Glomerular visceral epithelial cell (primary cell): Measurements from ENCODE around the gene INAVA.

Experiments
- DNase-seq: peaks from one replicate; pipeline ENCODE4 v3.0.0-alpha.2; 2016; ENCODE audit errors: extremely low spot score

Gene INAVA

GRCh38 chr1:200875416-200875815 is 19.3 kb upstream of the INAVA start:
- DNase-seq: no peak

DNA sequence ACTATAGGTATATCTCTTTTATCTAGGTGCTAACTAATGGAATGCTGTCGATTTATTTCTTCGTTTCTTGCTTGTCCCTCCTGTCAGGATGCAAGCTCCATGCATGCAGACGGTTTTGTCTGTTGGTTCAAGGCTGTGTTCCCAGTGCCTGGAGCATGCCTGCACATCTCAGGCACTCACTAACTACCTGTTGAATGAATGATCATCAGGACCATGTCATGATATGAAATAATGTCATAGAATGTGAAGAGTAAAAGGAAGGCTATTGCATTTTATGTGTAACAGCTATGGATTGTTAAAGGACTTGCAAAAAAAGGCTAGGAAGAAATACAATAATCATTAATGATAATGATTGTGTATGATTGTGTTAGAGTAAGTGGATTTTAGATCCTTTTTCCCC is 17.7 kb upstream of the INAVA start:
- DNase-seq: no peak

GRCh38 chr1:200877839-200878551 is 16.7 kb upstream of the INAVA start:
- no peak for DNase-seq

- no peak for DNase-seq
Measured at GRCh38 chr1:200880212-200880611, 14.5 kb upstream of the INAVA start.

DNA sequence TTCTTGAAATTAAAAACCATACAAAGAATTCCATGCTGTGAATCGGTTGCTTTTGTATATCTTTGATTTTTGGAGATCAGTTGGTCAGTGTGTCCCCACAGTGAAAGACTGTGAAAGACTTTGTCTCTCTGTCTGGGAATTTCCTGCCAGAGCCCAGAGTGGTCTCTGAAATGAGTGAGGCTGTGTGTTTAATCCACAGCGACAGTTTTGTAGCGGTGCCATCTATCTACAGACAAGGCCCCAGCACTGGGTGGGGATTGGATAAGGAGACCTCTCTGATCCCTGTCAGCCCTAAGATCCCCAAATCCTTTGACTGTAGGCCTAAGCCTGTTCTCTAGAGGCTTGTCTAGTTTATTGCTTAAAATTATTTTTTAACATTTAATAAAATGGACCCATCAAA is 11.6 kb upstream of the INAVA start:
- no peak for DNase-seq

GRCh38 chr1:200885623-200886402 is 8.9 kb upstream of the INAVA start:
- DNase-seq: no peak

DNA sequence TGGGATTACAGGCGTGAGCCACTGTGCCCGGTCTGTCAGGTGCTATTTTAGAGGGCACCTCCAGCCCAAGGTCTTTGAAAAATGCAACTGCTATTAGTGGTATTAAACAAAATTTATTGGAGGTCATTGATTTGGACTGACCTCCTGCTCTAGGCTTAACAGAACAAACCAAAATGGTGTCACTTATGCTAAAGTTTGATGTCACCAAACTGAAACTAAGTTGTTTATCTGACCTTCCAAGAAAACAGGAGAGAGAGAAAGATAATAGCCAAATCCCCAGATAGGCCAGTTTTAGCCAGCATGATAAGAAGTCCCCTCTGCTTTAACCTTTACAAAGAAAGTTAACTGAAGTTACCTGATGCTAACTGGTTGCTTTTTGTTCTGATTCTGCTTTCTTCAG is 8.1 kb upstream of the INAVA start:
- no peak for DNase-seq

GRCh38 chr1:200887036-200887435 is 7.7 kb upstream of the INAVA start:
- DNase-seq: no peak

- DNase-seq: no peak
Measured at GRCh38 chr1:200887772-200888348, 6.8 kb upstream of the INAVA start.

DNA sequence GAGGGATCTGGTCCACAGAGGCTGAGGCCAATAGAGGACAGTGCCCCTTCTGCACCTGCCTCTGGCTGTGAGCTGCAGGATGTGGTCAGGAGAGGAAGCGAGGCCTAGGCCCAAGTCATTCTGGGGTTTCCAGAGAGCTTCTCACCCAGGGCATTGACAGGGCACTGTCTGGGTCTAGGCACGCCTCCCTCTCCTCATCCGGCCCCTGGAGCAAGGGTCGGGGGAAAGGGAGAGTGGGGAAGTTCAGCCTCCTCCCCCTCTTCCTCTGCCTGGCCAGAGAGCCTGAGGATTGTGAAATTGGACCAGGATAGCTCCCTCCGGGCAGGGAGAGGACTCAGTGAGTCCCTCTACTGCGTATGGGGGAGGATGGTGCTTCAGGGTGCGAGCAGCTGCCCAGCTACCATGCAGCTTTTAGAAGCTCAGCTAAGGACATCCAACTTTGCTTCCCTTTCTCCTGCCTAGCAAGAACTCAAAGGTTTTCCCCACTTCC is 6.3 kb upstream of the INAVA start:
- DNase-seq: peak; percentile 92

- DNase-seq: no peak
Measured at GRCh38 chr1:200889571-200889970, 5.1 kb upstream of the INAVA start.

GRCh38 chr1:200890027-200890426 is 4.7 kb upstream of the INAVA start:
- no peak for DNase-seq

GRCh38 chr1:200890818-200891773 is 3.6 kb upstream of the INAVA start:
- peak; percentile 75 for DNase-seq

DNA sequence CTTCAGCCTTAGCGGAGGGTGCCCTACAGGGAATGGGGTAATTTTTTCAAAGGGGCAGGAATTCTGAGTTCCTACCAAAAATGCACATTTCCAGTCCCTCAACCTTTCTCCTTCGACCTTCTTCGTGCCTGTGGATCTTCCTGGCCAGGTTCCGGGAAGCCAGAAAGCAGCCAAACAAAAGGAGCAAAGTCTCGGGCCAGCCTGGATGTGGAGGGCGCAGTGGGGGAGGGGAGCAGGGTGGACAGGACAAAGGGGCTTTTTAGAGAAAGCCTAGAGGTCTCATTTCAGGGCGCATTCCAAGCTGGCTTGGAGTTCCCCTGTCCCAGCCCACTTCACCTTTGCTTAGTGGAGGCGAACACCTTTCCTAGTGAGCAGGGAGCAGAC is 2.9 kb upstream of the INAVA start:
- DNase-seq: peak; percentile 40

DNA sequence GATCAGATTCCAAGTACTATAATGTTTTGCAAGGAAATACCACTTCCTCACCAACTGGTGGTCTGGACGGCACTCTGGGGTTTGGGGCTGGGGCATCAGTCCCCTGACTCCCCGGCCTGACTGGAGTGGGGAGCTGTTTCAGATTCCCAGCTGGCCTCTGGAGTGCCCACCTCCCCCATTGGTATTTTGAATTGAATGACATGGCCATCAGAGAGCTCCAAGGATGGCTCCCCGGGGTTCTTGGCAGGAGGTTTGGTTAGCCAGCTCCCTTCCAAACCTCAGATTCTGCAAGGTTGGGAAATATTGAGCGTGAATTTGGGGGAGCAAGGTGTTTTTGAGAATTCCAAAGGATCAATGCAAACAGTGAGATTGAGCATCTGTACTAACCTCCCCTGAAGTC is 2.2 kb upstream of the INAVA start:
- DNase-seq: no peak

DNA sequence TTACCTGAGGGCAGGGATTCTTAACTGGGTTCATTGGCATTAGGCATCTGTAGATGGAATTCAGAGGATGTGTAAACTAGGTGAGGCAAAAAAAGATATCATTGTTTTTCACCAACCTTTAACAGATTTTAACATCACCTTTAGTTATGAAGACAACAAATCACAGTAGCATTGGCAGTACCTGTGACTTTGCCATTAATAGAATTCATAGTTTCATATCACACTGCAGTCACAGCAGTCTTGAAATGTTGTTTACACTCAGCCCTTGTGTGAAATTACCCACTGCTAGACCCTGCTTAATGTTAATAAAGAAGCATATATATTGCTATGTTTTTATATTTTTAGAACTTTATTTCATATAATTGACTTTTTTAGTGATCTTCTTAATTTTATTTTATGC is 1.7 kb upstream of the INAVA start:
- no peak for DNase-seq

GRCh38 chr1:200893411-200893901 is 1.2 kb upstream of the INAVA start:
- no peak for DNase-seq

GRCh38 chr1:200895443-200895789 is 716 bp downstream of the INAVA start:
- DNase-seq: no peak

- DNase-seq: peak; percentile 49
Measured at GRCh38 chr1:200895801-200896530, 1.3 kb downstream of the INAVA start.

DNA sequence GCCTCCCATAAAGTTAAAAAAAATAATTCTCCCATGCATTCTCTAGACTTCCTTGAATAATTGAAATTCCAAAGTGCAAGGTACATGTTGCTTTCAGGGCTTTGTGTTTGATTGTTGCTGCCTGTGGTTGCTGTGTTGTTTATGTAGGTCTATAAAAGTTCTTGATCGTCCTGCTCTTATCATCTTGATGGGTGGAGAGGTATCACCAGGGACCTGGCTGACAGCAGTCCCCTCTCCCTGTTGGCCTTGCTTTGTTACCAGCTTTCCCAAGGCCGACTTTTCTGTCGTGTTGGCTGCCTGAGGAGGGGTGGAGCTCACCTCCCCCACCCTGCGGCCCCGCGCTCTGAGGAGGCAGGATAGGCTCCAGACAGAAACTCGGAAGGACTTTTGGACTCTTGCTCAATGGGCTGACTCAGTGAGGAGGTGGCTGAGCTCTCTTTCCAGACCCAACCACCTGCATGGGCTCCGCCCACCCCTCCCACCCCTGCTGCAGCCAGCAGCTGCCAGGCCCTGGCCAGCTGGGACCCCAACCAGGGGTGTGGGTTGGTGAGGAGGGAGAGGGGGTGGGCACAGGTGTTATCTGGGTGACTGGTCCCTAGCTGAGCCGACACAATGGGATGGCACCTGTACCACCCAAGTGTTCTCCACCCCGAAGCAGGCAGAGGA is 2.0 kb downstream of the INAVA start:
- DNase-seq: peak; percentile 94
